Keratinocyte (primary cell): ENCODE measurements around the gene RPL32. TPM values are rescaled to one million over a fixed set of nuclear protein-coding genes. Genes with fewer than 3 reads are reported as not detected.

Experiments used
- DNase-seq: peaks from one replicate; pipeline ENCODE4 v3.0.0-alpha.2; 2011; ENCODE audit warnings: low read depth, missing footprints, low spot score
- FAIRE-seq: peaks from 2 replicates; lab custom pipeline; 2011; peaks lifted over from hg19 to GRCh38; lab: Jason Lieb, UNC
- H2AFZ ChIP-seq: 2 replicates; pipeline ENCODE4 v1.6.0; 2012; ENCODE audit warnings: low read length, control low read depth, inconsistent platforms; ENCODE audit not compliant: control insufficient read depth
- H3K27ac ChIP-seq: 2 replicates; pipeline ENCODE4 v1.5.1; 2011; ENCODE audit warnings: low read length; ENCODE audit not compliant: control insufficient read depth, insufficient read depth
- H3K27me3 ChIP-seq: 3 replicates; pipeline ENCODE4 v1.6.0; 2011; ENCODE audit warnings: low read length; ENCODE audit not compliant: control insufficient read depth, insufficient read depth; ENCODE audit errors: extremely low read depth
- H3K36me3 ChIP-seq, 2 experiments: 2 replicates in 1 of 2; 3 replicates in 1 of 2; pipeline ENCODE4 v1.5.1; 2011; ENCODE audit warnings: low read length in 2 of 2, mild to moderate bottlenecking in 1 of 2; ENCODE audit not compliant: control insufficient read depth in 2 of 2, insufficient read depth in 2 of 2; ENCODE audit errors: extremely low read depth in 1 of 2
- H3K4me1 ChIP-seq: 3 replicates; pipeline ENCODE4 v1.5.1; 2011; ENCODE audit warnings: low read length; ENCODE audit not compliant: control insufficient read depth, insufficient read depth; ENCODE audit errors: extremely low read depth
- H3K4me2 ChIP-seq: 3 replicates; pipeline ENCODE4 v1.6.0; 2011; ENCODE audit warnings: low read depth, low read length; ENCODE audit not compliant: control insufficient read depth, insufficient read depth; ENCODE audit errors: extremely low read depth
- H3K4me3 ChIP-seq, 3 experiments: fragments of 200-600 bp in 1 of 3; sonication (generic) in 1 of 3; 2 replicates in 2 of 3; 3 replicates in 1 of 3; pipeline ENCODE4 v1.5.1; 2011 to 2016; ENCODE audit warnings: low read length in 3 of 3, mild to moderate bottlenecking in 3 of 3, control low read depth in 2 of 3, inconsistent platforms in 1 of 3, low read depth in 1 of 3, mixed read lengths in 1 of 3, mixed run types in 1 of 3, moderate library complexity in 1 of 3; ENCODE audit not compliant: control insufficient read depth in 2 of 3, insufficient read depth in 2 of 3; ENCODE audit errors: extremely low read depth in 1 of 3
- H3K79me2 ChIP-seq: 2 replicates; pipeline ENCODE4 v1.6.0; 2012; ENCODE audit warnings: low read length; ENCODE audit not compliant: control insufficient read depth, insufficient read depth
- H3K9ac ChIP-seq: 3 replicates; pipeline ENCODE4 v1.6.0; 2011; ENCODE audit warnings: low read length; ENCODE audit not compliant: control insufficient read depth, insufficient read depth; ENCODE audit errors: extremely low read depth
- H3K9me1 ChIP-seq: 3 replicates; pipeline ENCODE4 v1.6.0; 2011; ENCODE audit warnings: low read length; ENCODE audit not compliant: control insufficient read depth, insufficient read depth; ENCODE audit errors: extremely low read depth
- H3K9me3 ChIP-seq: 2 replicates; pipeline ENCODE4 v1.5.1; 2012; ENCODE audit warnings: low read depth, low read length; ENCODE audit not compliant: control insufficient read depth
- H4K20me1 ChIP-seq: 3 replicates; pipeline ENCODE4 v1.6.0; 2011; ENCODE audit warnings: low read length; ENCODE audit not compliant: control insufficient read depth, insufficient read depth; ENCODE audit errors: extremely low read depth
- CTCF ChIP-seq, 3 experiments: IDR thresholded peaks in 1 of 3; conservative IDR thresholded peaks in 1 of 3; optimal IDR thresholded peaks in 1 of 3; 2 replicates in 2 of 3; 3 replicates in 1 of 3; pipeline versions ENCODE3 to v1.5.1; 2011; ENCODE audit warnings: low read length in 3 of 3, mild to moderate bottlenecking in 3 of 3, moderate library complexity in 2 of 3, control low read depth in 1 of 3, inconsistent platforms in 1 of 3; ENCODE audit not compliant: insufficient read depth in 2 of 3; ENCODE audit errors: extremely low read depth in 1 of 3
- EZH2 ChIP-seq: IDR thresholded peaks from one replicate; pipeline ENCODE4 v1.6.1; 2012; ENCODE audit warnings: inconsistent platforms, mild to moderate bottlenecking, low read length, moderate library complexity
- dilution Hi-C: fragments of 300-500 bp; cut with MboI; formaldehyde crosslinking; loops from one replicate; pipeline ENCODE4 v1.7.0; 2020; ENCODE audit warnings: low sequenced_read_pairs; ENCODE audit not compliant: extremely low pct_ligation_motif_present
- polyA plus RNA-seq, 5 experiments: library from polyadenylated mRNA; depleted of rRNA in 3 of 5; stranded (reverse) in 3 of 5; stranded (forward) in 1 of 5; unstranded in 1 of 5; fragments of >200 nt; gene quantifications; 1 replicate in 1 of 5; 2 replicates in 3 of 5; 3 replicates in 1 of 5; pipeline versions ENCODE4 v1.2.1 to v1.2.3, GENCODE V29; 2011 to 2012; ENCODE audit warnings: missing spikeins in 2 of 5, low read depth in 1 of 5, low replicate concordance in 1 of 5

Gene RPL32
- polyA plus RNA-seq, 1 donor (not counting 4 experiments of a cell fraction or from before 2014, with no cell fraction given) = 2,534 TPM

GRCh38 chr3:12828751-12829150 is 12.6 kb downstream of the RPL32 start:
- H3K79me2 ChIP-seq = no peaks in the 10 kb centered on the region
- TF ChIP-seq CTCF (optimal IDR thresholded peaks at IDR 0.05 in 1 of 3, IDR thresholded peaks at IDR 0.05 in 1 of 3, conservative IDR thresholded peaks at IDR 0.05 in 1 of 3; ENCODE audit: extremely low read depth in 1 of 3, insufficient read depth in 2 of 3, low read length in 3 of 3) (no peak), EZH2 (no peak)
- no peak overlapping the region for H2AFZ ChIP-seq
- H3K9ac ChIP-seq = no peak overlapping the region
- dilution Hi-C loops = no loop called here
- peaks cover 7% of the 10 kb centered on the region for H4K20me1 ChIP-seq
- H3K36me3 ChIP-seq = peaks cover 13 to 14% of the 10 kb centered on the region in 2 experiments
- no peaks in the 10 kb centered on the region for H3K9me3 ChIP-seq
- H3K4me2 ChIP-seq = peak overlapping the region; percentile 13
- FAIRE-seq = no peak
- H3K27me3 ChIP-seq = no peaks in the 10 kb centered on the region
- H3K27ac ChIP-seq = no peak overlapping the region
- peaks cover 10% of the 10 kb centered on the region for H3K4me1 ChIP-seq
- peaks cover 3% of the 10 kb centered on the region for H3K9me1 ChIP-seq
- no peak overlapping the region for H3K4me3 ChIP-seq
- no peak for DNase-seq

- no peak for FAIRE-seq
- dilution Hi-C loops = no loop called here
Observed at GRCh38 chr3:12825156-12825555, 16.2 kb downstream of the RPL32 start.

More at GRCh38 chr3:12825156-12825555, 16.2 kb downstream of the RPL32 start:
- Histone ChIP-seq H3K4me1 (peaks cover 10% of the 10 kb centered on the region), H3K9me3 (no peaks in the 10 kb centered on the region), H3K79me2 (no peaks in the 10 kb centered on the region), H3K36me3 (peaks cover 0 to under 1% of the 10 kb centered on the region in 2 experiments), H3K4me3 (no peak overlapping the region), H3K4me2 (no peak overlapping the region), H3K9ac (no peak overlapping the region), H3K9me1 (no peaks in the 10 kb centered on the region), H2AFZ (no peak overlapping the region), H3K27me3 (no peaks in the 10 kb centered on the region), H4K20me1 (no peaks in the 10 kb centered on the region), H3K27ac (no peak overlapping the region)
- DNase-seq = no peak
- TF ChIP-seq CTCF (optimal IDR thresholded peaks at IDR 0.05 in 1 of 3, IDR thresholded peaks at IDR 0.05 in 1 of 3, conservative IDR thresholded peaks at IDR 0.05 in 1 of 3; ENCODE audit: extremely low read depth in 1 of 3, insufficient read depth in 2 of 3, low read length in 3 of 3) (no peak), EZH2 (no peak)
